ENCODE measurements around the gene CCDC192.
"Not testable (repeated sequence)": the region's sequence is repeated elsewhere in the genome, so short reads cannot be mapped to it uniquely, and the experiment has no call there.

CCDC192 gene

DNA sequence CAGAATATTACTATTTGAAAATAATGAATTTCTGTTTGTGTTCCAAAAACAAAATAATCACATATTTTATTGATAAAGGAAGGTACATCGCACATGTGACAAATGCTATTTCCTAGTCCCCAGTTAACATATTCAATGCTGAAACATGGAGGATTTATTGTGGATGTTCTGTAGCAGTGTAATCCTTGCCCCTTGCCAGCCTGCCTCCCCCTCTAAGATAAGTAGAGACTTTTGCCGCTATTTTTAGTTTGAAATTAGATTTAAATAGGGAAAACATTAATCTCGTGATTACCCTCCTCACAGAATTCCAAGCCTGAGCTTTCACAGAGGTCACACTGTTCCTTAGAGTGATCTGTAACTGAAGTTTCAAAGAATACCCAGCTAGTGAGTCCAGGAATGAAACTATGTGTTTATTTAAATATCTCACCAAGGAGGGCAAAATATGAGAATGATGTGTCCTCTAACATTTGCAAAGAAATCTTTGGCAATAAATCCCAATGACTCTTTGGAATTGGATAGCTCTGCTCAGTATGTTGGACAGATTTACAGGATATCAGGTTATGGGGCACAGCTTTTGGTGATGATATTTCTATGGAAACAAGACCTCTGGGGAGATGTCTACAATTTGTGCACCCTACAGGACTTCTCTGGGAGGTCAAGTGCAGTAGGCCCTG lies 37.0 kb upstream of the CCDC192 start:
- H3K4me3 ChIP-seq (ENCODE audit: low read depth, low read length), result no peak overlapping the region
- H3K36me3 ChIP-seq, result no peaks in the 10 kb centered on the region
- 0 out of 2 replicates have a peak, but pooled peaks cover 3% of the 10 kb centered on the region for H3K27me3 ChIP-seq
- no peak for DNase-seq
- H3K4me1 ChIP-seq, result no peaks in the 10 kb centered on the region
- TF ChIP-seq, protein P1, sequence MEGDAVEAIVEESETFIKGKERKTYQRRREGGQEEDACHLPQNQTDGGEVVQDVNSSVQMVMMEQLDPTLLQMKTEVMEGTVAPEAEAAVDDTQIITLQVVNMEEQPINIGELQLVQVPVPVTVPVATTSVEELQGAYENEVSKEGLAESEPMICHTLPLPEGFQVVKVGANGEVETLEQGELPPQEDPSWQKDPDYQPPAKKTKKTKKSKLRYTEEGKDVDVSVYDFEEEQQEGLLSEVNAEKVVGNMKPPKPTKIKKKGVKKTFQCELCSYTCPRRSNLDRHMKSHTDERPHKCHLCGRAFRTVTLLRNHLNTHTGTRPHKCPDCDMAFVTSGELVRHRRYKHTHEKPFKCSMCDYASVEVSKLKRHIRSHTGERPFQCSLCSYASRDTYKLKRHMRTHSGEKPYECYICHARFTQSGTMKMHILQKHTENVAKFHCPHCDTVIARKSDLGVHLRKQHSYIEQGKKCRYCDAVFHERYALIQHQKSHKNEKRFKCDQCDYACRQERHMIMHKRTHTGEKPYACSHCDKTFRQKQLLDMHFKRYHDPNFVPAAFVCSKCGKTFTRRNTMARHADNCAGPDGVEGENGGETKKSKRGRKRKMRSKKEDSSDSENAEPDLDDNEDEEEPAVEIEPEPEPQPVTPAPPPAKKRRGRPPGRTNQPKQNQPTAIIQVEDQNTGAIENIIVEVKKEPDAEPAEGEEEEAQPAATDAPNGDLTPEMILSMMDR (IDR thresholded peaks at IDR 0.05; ENCODE audit: low read depth, low read length), result no peak
- H3K9me3 ChIP-seq, result no peaks in the 10 kb centered on the region

GRCh38 chr5:127667926-127668325 lies 35.3 kb upstream of the CCDC192 start:
- Histone ChIP-seq H3K9me3 (no peaks in the 10 kb centered on the region), H3K27me3 (0 out of 2 replicates have a peak, but pooled peaks cover 3% of the 10 kb centered on the region), H3K4me3 (ENCODE audit: low read depth, low read length) (no peak overlapping the region), H3K4me1 (no peaks in the 10 kb centered on the region), H3K36me3 (no peaks in the 10 kb centered on the region)
- TF ChIP-seq, protein P1 (IDR thresholded peaks at IDR 0.05; ENCODE audit: low read depth, low read length), result no peak
- DNase-seq, result no peak

- no peaks in the 10 kb centered on the region for H3K36me3 ChIP-seq
- H3K27me3 ChIP-seq, result 0 out of 2 replicates have a peak, but pooled peaks cover 3% of the 10 kb centered on the region
- no peak for DNase-seq
- no peak overlapping the region for H3K4me3 ChIP-seq (ENCODE audit: low read depth, low read length)
- no peaks in the 10 kb centered on the region for H3K4me1 ChIP-seq
- TF ChIP-seq, protein P1 (IDR thresholded peaks at IDR 0.05; ENCODE audit: low read depth, low read length), result no peak
- H3K9me3 ChIP-seq, result no peaks in the 10 kb centered on the region
These were observed 32.0 kb upstream of the CCDC192 start for GRCh38 chr5:127671218-127671617.

GRCh38 chr5:127673117-127673800 lies 29.9 kb upstream of the CCDC192 start:
- DNase-seq, result no peak
- no peak overlapping the region for H3K4me3 ChIP-seq (ENCODE audit: low read depth, low read length)
- no peaks in the 10 kb centered on the region for H3K9me3 ChIP-seq
- H3K4me1 ChIP-seq, result no peaks in the 10 kb centered on the region
- 0 out of 2 replicates have a peak, but pooled peaks cover 3% of the 10 kb centered on the region for H3K27me3 ChIP-seq
- TF ChIP-seq, protein P1 (IDR thresholded peaks at IDR 0.05; ENCODE audit: low read depth, low read length), result no peak
- no peaks in the 10 kb centered on the region for H3K36me3 ChIP-seq

GRCh38 chr5:127676951-127677350 lies 26.2 kb upstream of the CCDC192 start:
- not testable (repeated sequence) for H3K4me1 ChIP-seq; H3K36me3 ChIP-seq; H3K9me3 ChIP-seq; H3K4me3 ChIP-seq (ENCODE audit: low read depth, low read length); DNase-seq; H3K27me3 ChIP-seq

DNA sequence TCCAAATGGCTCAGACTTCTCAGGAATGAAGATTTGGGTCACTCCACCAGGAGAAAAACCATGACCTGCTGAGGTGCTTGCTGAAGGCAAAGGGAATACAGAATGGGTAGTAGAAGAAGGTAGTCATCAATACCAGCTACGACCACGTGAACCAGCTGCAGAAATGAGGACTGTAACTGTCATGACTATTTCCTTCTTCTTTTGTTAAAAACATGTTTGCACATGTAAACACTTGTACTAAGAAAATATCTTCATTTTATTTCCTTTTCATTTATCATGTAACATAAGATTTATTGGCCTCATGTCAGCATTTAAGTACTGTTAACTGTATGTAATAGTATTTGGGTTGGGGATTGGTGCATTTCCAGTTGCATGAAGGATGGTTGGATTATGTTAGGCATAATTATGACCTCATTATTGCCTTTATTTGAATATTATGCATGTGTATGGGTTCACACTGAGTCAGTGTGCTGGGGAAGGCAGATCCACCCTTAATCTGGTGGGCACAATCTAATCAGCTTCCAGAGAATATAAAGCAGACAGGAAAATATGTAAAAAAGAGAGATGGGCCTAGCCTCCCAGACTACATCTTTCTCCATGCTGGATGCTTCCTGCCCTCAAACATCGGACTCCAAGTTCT lies 23.4 kb upstream of the CCDC192 start:
- H3K9me3 ChIP-seq; H3K36me3 ChIP-seq; DNase-seq; H3K4me3 ChIP-seq (ENCODE audit: low read depth, low read length); H3K4me1 ChIP-seq; H3K27me3 ChIP-seq: not testable (repeated sequence)

GRCh38 chr5:127680595-127680994 lies 22.6 kb upstream of the CCDC192 start:
- Histone ChIP-seq H3K9me3 (no peaks in the 10 kb centered on the region), H3K27me3 (no peaks in the 10 kb centered on the region; the same call in 1 of the 2 replicates), H3K4me3 (ENCODE audit: low read depth, low read length) (no peak overlapping the region), H3K36me3 (no peaks in the 10 kb centered on the region), H3K4me1 (no peaks in the 10 kb centered on the region)
- TF ChIP-seq, protein P1 (IDR thresholded peaks at IDR 0.05; ENCODE audit: low read depth, low read length), result no peak
- DNase-seq, result no peak

Data from BE2C (cell line).